GM21723 (cell line): Measurements from ENCODE around the gene CNTNAP4.

Experiments used
- ATAC-seq: cut with Tn5 transposase; IDR thresholded peaks from one replicate; pipeline ENCODE4 v1.9.1; 2021; ENCODE audit warnings: mild to moderate bottlenecking, moderate library complexity; ENCODE audit not compliant: unreplicated experiment

Gene CNTNAP4

DNA sequence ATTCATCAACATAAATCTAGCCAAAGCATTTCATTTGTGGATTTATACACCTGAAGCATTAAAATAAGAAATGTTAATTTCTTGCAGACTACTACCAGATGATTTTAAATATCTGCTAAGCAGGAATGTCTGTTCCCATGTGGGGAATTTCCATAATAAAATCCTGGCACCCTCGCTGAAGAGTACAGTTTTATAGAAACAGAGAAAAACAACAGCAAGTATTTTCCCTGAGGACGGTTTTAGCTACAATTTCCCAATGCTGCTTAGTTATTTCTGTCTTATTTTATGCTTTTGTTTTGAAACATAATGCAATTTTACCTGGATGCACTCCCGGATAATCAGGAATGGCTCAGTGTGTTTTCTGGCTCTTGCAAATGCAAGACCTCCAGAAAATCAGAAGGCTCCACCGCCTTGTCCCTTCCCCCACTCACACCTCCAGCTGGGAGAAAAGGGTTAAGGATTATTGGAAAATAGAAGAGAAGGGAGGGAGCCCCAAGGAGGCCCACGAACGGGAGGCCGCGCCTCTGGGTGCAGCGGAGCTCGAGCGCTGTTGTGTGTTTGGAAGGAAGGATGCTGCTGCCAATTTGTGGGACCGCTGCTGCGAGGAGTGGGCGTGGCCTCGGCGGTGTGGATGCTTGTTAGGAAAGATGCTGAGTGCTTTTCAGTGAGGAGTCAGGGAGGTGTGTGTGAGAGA lies at the start of gene CNTNAP4:
TSS of gene CNTNAP4 (plus strand) at position 657 of the 694 bp plus-strand sequence. CDS start 262 bp downstream, outside the sequence.
- ATAC-seq, result no peak

- no peak for ATAC-seq
Observed at GRCh38 chr16:76228546-76229146, 48.6 kb upstream of the CNTNAP4 start.

GRCh38 chr16:76232704-76233103 lies 44.5 kb upstream of the CNTNAP4 start:
- ATAC-seq, result no peak

GRCh38 chr16:76235025-76235424 lies 42.2 kb upstream of the CNTNAP4 start:
- ATAC-seq, result no peak

DNA sequence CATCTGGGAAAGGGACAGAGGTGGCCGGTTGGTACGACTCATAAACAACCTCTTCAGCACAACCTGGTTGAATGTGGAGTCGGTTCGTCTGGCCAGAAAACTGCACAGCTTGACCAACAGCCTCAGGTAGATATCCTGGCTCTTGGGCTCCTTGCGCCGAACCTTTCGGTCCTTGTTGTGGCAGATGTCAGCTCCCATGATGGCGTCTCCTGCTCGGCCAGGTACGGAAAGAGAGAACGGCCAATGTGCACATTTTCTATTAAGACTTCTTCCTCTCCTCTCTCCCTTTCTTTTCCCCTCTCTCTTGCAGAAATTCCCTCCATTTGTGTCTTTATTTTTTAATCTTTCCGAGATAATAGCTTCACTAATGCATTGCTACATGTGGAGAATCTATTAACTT lies 41.8 kb upstream of the CNTNAP4 start:
- no peak for ATAC-seq

DNA sequence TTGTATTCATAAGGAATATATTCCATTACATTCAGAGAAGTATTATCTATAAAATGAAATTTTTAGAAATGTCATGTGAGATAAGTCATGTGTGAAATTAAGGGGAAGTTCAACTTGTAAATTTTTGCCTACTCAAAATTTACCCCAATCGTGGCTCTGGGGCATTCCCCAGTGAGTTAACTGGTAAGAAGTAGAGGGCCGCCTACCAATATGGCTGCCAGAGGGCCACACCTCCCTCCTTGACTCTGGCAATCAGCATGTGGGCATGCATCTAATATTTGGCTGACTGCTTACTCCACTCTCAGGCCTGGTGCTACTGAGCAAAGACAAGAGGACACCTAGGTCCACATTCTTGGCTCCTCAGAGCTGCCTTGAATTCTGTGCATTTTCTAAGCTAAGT lies 39.7 kb upstream of the CNTNAP4 start:
- ATAC-seq, result no peak

- no peak for ATAC-seq
Observed at GRCh38 chr16:76241755-76242154, 35.4 kb upstream of the CNTNAP4 start.

- ATAC-seq, result no peak
Observed at GRCh38 chr16:76243620-76244019, 33.6 kb upstream of the CNTNAP4 start.

DNA sequence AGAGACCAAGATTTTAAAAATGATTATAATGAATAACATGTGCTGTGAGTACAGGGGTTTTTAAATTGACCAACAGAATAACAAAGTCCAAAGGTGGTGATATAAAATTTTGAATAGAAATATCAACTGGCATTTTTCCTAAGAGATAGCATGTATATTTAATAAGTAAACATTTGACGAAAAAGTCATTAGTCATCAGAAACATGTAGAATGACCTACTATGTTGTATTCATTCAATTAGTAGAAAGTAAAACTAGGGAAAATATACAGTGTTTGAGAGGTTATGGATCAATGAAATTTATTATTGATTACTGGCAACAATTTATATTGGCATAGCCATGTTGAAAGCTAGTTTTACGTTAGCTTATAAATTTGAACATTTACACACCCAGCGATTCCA lies 30.6 kb upstream of the CNTNAP4 start:
- ATAC-seq, result no peak

- peak; percentile 81 for ATAC-seq
Observed at GRCh38 chr16:76265434-76266045, 11.7 kb upstream of the CNTNAP4 start.

DNA sequence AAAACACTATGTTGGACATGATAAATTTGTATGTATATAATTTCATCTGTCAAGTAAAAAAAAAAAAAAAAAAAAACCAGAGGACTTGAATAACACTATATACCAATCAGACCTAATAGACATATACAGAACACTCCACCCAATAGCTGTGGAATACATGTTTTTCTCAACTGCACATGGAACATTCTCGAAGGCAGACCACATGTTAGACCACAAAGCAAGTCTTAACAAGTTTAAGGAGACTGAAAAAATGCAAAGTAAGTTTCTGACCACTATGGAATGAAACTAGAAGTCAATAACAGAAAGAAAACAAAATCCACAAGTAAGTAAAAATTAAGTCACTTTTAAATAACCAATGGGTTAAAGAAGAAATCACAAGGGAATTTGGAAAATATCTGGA lies 8.4 kb upstream of the CNTNAP4 start:
- ATAC-seq, result no peak

DNA sequence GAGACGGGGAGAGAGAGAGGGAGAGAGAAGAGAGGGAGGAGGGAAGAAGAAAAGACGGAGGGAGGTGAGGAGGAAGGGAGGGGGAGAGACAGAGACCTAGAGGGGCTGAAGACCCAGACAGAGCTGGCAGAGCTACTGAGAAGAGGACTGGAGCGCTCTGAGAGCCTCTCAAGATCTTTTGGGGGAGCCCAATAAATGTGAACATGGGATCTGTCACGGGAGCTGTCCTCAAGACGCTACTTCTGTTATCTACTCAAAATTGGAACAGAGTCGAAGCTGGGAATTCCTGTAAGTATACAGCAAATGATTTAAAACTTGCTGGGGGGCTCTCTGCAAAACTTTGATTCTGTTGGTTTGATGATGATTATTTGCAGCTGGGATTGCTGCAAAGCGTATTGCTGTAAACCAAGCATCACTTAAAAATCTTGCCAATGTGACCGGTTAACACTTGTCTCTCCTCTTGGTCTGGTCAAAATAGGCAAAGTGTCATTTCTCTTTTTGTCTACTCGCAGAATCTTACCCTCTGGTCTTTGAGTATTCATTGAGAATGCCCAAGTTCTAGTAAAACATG lies 344 bp downstream of the CNTNAP4 start:
- no peak for ATAC-seq

GRCh38 chr16:76278086-76278485 lies 885 bp downstream of the CNTNAP4 start:
- no peak for ATAC-seq

- ATAC-seq, result no peak
Observed at GRCh38 chr16:76278980-76279379, 1.8 kb downstream of the CNTNAP4 start.

DNA sequence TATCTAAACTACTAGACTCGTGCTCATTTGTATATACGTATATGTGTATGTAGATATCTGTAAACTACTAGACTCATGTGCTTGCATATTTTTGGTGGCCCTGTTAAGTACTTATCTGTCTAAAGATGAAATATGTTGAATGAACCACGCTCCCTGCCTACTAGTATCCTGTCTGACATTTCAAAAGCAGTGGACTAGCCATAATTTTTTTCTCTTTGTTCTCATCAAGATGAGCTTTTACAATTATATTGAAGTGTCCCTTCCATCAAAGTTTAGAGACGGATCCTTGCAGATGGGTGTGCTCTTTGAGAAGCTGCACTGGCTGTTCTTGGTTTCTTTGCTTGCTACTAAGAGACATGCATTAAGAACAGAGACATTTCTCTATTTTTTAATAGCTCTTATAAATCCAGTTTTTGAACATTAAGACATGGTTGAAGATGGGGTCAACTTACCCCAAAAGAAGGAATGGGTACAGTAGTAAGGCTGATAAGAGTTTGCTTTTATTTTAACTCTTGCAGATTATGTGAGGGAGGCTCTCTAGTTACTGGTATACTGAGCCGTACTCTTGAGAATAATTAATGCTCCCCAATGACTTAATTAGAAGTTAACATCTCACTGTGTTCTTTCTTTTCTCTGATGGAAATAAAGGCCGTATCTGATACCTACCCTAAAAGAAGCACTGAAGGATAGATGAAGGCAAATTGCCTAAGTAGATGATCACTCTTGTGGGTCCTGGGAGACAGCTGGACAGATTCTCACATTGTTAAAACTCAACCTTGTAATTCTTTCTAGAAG lies 3.4 kb downstream of the CNTNAP4 start:
- no peak for ATAC-seq

- ATAC-seq, result no peak
Observed at GRCh38 chr16:76287466-76287865, 10.3 kb downstream of the CNTNAP4 start.

DNA sequence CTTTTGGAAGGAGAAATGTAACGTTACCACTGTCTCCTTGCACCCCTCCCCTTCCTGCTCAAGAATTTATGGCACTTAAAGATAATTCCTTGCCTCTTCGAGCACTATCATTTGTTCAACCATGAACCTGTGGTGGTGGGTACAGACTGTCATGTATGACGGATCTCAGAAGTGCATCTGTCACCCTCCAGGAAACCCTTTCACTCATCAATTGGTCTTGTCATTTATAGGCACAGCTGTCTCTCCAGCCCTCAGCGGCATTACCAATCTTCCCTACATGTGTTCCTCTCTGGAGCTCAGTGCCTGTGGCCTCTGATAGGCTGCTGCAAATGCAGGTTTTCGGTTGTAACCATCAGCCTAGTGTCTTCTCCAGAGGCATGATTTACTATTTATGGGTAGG lies 15.0 kb downstream of the CNTNAP4 start:
- no peak for ATAC-seq

GRCh38 chr16:76293980-76294379 lies 16.8 kb downstream of the CNTNAP4 start:
- no peak for ATAC-seq

GRCh38 chr16:76294396-76295214 lies 17.4 kb downstream of the CNTNAP4 start:
- ATAC-seq, result no peak

- no peak for ATAC-seq
Observed at GRCh38 chr16:76297941-76298340, 20.7 kb downstream of the CNTNAP4 start.
